ENCODE measurements around the gene SDHAF1. TPM values are rescaled to one million over a fixed set of nuclear protein-coding genes. Genes with fewer than 3 reads are reported as not detected.
A peak's percentile ranks its signal among the peaks of the same experiment; 100 is the strongest.

Gene SDHAF1
- total RNA-seq, 1 donor from 2014 or later = 4.6 TPM

DNA sequence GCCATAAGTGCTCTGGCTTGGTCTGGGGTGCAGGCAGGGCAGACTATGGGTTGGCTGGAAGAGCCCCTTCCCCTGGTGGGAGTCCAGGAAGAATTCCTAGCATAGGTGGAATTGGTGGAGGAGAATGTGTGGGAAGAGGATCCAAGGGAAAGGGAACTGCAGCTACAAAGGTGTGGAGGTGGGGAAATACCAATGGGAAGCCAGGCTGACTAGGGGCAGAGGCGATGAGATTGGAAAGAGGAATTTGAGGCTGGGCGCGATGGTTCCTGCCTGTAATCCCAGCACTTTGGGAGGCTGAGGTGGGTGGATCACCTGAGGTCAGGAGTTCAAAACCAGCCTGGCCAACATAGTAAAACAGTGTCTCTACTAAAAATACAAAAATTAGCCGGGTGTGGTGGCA is 4.8 kb upstream of the SDHAF1 start:
- H2AFZ ChIP-seq (replicated peaks) = no peak overlapping the region
- H3K79me2 ChIP-seq (ENCODE audit: low read depth) = no peaks in the 10 kb centered on the region
- no peaks in the 10 kb centered on the region for H3K36me3 Mint-ChIP-seq
- peaks cover 15% of the 10 kb centered on the region for H3K4me1 Mint-ChIP-seq
- H3K27ac ChIP-seq = no peak overlapping the region
- peaks cover 44% of the 10 kb centered on the region for H3K27me3 ChIP-seq
- peaks cover 27% of the 10 kb centered on the region for H3F3A ChIP-seq (ENCODE audit: low read depth)
- H3K9me3 ChIP-seq (ENCODE audit: low read depth) = no peaks in the 10 kb centered on the region
- H3K4me1 ChIP-seq = no peaks in the 10 kb centered on the region
- H4K20me1 ChIP-seq (ENCODE audit: low read depth) = no peaks in the 10 kb centered on the region
- no peak for TF ChIP-seq EZH2phosphoT487 (IDR thresholded peaks at IDR 0.05)
- TF ChIP-seq EZH2 (IDR thresholded peaks at IDR 0.05) = no peak
- TF ChIP-seq, protein P1, sequence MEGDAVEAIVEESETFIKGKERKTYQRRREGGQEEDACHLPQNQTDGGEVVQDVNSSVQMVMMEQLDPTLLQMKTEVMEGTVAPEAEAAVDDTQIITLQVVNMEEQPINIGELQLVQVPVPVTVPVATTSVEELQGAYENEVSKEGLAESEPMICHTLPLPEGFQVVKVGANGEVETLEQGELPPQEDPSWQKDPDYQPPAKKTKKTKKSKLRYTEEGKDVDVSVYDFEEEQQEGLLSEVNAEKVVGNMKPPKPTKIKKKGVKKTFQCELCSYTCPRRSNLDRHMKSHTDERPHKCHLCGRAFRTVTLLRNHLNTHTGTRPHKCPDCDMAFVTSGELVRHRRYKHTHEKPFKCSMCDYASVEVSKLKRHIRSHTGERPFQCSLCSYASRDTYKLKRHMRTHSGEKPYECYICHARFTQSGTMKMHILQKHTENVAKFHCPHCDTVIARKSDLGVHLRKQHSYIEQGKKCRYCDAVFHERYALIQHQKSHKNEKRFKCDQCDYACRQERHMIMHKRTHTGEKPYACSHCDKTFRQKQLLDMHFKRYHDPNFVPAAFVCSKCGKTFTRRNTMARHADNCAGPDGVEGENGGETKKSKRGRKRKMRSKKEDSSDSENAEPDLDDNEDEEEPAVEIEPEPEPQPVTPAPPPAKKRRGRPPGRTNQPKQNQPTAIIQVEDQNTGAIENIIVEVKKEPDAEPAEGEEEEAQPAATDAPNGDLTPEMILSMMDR (IDR thresholded peaks at IDR 0.05) = no peak
- H3K4me2 ChIP-seq = no peak overlapping the region
- H3K9me3 Mint-ChIP-seq = peaks cover 3% of the 10 kb centered on the region
- no peaks in the 10 kb centered on the region for H3K36me3 ChIP-seq
- peak overlapping the region; percentile 47 for H3K4me3 Mint-ChIP-seq
- no peak overlapping the region for H3K9ac ChIP-seq
- DNase-seq (ENCODE audit: low spot score) = no peak
- no peak overlapping the region for H3K27ac Mint-ChIP-seq
- peaks cover 24% of the 10 kb centered on the region for H3K27me3 Mint-ChIP-seq (ENCODE audit: insufficient read depth, low read depth)
- H3K4me3 ChIP-seq = no peak overlapping the region

DNA sequence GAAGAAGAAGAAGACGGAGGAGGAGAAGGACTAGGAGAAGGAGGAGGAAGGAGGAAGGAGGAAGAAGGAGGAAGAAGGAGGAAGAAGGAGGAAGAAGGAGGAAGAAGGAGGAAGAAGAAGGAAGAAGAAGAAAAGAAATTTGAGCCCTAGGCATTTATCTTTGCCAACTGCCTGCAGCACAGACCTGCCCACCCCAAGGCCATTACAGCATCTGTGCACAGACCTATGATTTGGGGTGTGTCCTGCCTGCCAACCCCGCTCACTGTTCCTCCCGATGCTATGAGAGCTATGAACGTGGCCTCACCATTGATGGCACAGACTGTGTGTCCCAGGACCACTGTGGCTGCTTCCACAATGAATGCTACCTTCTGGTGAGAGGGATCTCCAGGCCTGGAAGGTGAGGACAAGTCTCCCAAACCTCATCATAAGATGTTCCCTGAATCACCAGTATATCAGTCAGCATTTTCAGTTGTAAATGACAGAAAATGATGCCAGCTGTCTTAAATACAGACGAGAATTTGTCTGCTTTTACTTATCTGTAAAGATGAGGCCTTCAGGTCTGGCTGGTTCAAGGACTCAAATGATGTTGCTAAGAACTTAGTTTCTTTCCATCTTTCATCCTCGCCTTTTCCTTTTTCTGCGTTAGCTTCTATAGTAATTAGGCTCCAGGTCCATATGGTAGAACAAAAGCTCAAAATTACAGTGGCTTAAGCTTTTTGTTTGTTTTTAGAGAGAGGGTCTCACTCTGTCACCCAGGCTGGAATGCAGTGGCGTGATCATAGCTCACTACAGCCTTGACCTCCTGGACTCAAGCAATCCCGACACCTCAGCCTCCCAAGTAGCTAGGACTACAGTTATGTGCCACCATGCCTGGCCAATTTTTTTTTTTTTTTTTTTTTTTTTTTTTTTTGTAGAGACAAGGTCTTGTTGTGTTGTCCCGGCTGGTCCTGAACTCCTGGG is 3.9 kb upstream of the SDHAF1 start:
- no peak for DNase-seq (ENCODE audit: low spot score)
- H3K27me3 ChIP-seq = peaks cover 35% of the 10 kb centered on the region

DNA sequence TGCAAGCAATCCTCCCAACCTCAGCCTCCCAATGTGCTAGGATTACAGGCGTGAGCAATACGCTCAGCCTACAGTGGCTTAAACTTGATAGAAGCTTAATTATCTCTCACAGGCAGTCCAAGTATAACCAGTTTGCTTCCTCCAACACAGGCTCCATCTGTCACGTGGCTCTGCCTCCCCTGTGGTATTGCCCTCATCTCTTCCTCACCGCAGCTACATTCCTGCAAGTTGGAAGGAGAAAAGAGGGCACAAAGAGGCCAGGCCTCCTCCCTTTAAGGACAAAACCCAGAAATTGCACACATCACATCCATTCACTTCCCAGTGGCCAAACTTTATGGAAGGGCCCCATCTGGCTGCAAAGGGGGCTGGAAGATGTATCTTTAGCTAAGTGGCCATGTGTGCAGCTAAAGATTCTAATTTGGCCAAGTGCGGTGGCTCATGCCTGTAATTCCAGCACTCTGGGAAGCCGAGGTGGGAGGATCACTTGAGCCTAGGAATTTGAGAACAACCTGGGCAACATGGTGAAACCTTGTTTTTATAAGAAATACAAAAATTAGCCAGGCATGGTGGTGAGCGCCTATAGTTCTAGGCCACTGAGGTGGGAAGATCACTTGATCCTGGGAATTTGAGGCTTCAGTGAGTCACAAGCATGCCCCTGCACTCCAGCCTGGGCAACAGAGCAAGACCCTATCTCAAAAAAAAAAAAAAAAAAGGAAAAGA is 3.1 kb upstream of the SDHAF1 start:
- no peaks in the 10 kb centered on the region for H3K36me3 ChIP-seq
- DNase-seq (ENCODE audit: low spot score) = no peak
- Mint-ChIP-seq H3K9me3 (peaks cover 3% of the 10 kb centered on the region), H3K4me1 (peaks cover 26% of the 10 kb centered on the region), H3K27me3 (ENCODE audit: insufficient read depth, low read depth) (peaks cover 10% of the 10 kb centered on the region), H3K4me3 (no peak overlapping the region), H3K27ac (no peak overlapping the region), H3K36me3 (peaks cover 1% of the 10 kb centered on the region)
- no peak overlapping the region for H2AFZ ChIP-seq (replicated peaks)
- H3K4me2 ChIP-seq = no peak overlapping the region
- H3K9ac ChIP-seq = no peak overlapping the region
- H3K27me3 ChIP-seq = peaks cover 26% of the 10 kb centered on the region
- no peaks in the 10 kb centered on the region for H3K9me3 ChIP-seq (ENCODE audit: low read depth)
- H4K20me1 ChIP-seq (ENCODE audit: low read depth) = peaks cover 12% of the 10 kb centered on the region
- no peaks in the 10 kb centered on the region for H3K4me1 ChIP-seq
- peaks cover 26% of the 10 kb centered on the region for H3F3A ChIP-seq (ENCODE audit: low read depth)
- H3K27ac ChIP-seq = no peak overlapping the region
- TF ChIP-seq EZH2phosphoT487 (IDR thresholded peaks at IDR 0.05) = no peak
- TF ChIP-seq, protein P1 (IDR thresholded peaks at IDR 0.05) = no peak
- no peak for TF ChIP-seq EZH2 (IDR thresholded peaks at IDR 0.05)
- no peak overlapping the region for H3K4me3 ChIP-seq
- H3K79me2 ChIP-seq (ENCODE audit: low read depth) = peaks cover 13% of the 10 kb centered on the region

More for the DNA sequence above, 3.9 kb upstream of the SDHAF1 start:
- no peak overlapping the region for H3K4me3 ChIP-seq
- Mint-ChIP-seq H3K4me1 (peaks cover 20% of the 10 kb centered on the region), H3K27me3 (ENCODE audit: insufficient read depth, low read depth) (peaks cover 16% of the 10 kb centered on the region), H3K36me3 (no peaks in the 10 kb centered on the region), H3K27ac (no peak overlapping the region), H3K9me3 (peaks cover 3% of the 10 kb centered on the region), H3K4me3 (no peak overlapping the region)
- peaks cover 5% of the 10 kb centered on the region for H3K79me2 ChIP-seq (ENCODE audit: low read depth)
- H3K27ac ChIP-seq = no peak overlapping the region
- H3K4me2 ChIP-seq = no peak overlapping the region
- H3K36me3 ChIP-seq = no peaks in the 10 kb centered on the region
- H4K20me1 ChIP-seq (ENCODE audit: low read depth) = peaks cover 3% of the 10 kb centered on the region
- H3K9me3 ChIP-seq (ENCODE audit: low read depth) = no peaks in the 10 kb centered on the region
- no peaks in the 10 kb centered on the region for H3K4me1 ChIP-seq
- H2AFZ ChIP-seq (replicated peaks) = no peak overlapping the region
- TF ChIP-seq EZH2 (IDR thresholded peaks at IDR 0.05) = no peak
- TF ChIP-seq, protein P1 (IDR thresholded peaks at IDR 0.05) = no peak
- TF ChIP-seq EZH2phosphoT487 (IDR thresholded peaks at IDR 0.05) = no peak
- H3F3A ChIP-seq (ENCODE audit: low read depth) = peaks cover 32% of the 10 kb centered on the region
- no peak overlapping the region for H3K9ac ChIP-seq

All from neural progenitor cell (in vitro differentiated cells).